Activated effector memory CD4-positive, alpha-beta T cell treated with Interleukin-2 at 50 U/mL for 16 hours (primary cell): Measurements from ENCODE around the gene MDM1.
A peak's percentile ranks its signal among the peaks of the same experiment; 100 is the strongest.

Source experiments
- DNase-seq: peaks from one replicate; pipeline ENCODE4 v3.0.0-alpha.2; 2020

The MDM1 gene, protein sequence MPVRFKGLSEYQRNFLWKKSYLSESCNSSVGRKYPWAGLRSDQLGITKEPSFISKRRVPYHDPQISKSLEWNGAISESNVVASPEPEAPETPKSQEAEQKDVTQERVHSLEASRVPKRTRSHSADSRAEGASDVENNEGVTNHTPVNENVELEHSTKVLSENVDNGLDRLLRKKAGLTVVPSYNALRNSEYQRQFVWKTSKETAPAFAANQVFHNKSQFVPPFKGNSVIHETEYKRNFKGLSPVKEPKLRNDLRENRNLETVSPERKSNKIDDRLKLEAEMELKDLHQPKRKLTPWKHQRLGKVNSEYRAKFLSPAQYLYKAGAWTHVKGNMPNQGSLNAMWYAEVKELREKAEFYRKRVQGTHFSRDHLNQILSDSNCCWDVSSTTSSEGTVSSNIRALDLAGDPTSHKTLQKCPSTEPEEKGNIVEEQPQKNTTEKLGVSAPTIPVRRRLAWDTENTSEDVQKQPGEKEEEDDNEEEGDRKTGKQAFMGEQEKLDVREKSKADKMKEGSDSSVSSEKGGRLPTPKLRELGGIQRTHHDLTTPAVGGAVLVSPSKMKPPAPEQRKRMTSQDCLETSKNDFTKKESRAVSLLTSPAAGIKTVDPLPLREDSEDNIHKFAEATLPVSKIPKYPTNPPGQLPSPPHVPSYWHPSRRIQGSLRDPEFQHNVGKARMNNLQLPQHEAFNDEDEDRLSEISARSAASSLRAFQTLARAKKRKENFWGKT

DNA sequence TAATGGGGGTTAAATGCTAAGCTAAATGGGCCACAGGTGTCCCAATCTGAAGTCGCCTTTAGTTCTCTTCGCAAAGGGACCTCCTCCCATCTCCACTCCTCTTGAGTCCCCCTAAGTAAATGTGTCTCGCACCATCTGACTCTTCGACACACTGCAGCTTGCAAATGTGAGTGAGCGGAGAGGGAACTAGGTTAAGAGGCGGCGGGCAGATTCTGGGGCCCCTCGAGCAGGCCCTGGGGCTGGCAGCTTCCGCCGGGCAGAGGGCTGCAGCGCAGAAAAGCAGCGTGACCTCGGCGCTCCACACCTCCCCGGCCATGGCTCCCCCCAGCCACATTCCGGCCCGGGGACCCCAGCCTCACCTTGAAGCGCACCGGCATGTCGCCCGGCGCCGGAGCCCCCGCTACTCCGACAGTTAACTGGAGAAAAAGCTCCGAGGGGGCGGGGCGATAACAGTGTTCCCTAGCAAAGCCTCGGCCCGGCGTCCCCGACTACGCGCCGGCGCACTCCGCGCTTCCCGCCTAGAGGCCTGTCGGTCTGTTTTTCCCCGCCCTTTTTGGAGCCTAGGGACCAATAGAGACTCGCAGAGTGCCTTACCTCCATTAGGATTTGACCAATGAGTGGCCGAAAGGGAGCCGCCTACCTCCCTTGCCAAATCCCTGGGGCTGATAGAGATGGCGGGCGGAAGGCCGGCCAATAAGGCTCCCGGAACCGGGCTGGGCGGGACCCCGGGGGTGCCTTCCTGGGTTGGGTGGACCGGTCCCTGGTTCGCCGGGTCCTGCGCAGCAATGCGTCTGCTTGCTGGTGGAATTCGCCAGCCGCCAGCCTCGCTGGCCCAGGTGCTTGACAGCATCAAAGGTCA lies at the start of gene MDM1:
MDM1 (minus strand) TSS at position 494 of the 859 bp plus-strand sequence; CDS start at position 377, 117 bp downstream.
- DNase-seq = peak; percentile 93

DNA sequence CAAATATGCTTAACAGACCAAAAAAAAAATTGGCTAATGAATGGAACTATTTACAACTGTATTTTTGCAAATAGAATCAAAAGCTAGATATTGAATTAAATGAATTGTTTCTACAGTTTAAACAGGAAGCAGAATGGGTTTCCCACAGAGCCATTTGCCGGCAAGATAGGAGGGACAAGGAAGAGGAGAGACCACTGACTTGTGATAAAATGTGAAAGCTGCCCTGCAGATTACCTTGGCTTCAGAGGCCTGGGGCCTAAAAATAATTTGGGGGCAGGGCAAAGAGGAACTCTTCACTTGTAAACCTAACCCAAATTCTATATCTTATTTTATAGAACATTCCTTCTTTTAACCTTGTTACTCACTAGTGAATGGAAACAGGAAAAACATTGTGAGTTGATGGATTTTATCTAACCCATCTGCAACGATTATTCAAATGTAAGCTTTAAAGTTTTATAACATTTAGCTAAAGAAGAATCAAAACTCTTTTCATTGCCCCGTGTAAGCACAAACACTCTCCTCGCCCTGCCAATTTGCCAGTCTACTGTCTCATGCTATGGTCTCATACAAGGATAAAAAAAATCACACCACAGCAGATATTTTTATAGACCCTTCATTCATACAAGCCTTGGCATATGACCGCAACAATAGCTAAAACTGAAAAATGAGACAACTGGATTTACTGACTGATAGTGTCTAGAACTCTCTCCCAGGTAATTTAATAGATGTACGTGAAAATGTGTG lies 49.5 kb upstream of the MDM1 start:
- DNase-seq = no peak

DNA sequence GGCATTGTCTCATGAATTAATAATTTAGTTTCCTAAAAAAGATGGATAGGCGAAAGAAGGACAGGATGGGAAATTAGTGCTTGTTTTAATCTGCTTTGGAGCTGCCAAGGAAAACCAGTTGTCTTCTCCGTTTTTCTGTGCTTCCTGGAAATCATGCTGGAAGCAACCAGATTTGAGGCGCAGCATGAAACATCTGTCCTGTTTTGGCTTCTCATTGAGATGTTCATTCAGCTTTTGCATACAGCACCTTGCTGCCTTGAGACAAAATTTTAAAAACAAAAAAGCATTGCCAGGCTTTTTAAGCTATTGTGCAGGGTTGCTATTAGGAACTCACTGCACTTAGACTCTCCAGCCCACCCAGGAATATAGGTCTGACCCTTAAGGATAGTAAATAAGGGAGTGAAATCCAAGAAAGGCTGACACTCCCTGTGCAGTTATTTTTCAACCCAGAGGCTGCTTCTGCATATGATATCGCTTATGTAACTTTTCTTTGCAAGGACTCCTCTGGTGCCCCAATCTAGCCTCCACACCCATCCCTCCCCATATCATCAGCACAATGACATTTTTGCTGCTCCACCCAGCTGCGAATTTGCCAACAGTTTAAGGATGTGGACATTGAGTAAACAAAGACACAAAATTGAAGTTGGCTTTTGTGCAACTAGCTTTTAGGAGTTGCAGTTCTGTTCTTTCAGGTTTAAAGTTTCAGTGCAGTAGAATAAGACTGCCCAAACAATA lies 46.9 kb upstream of the MDM1 start:
- DNase-seq = no peak

DNA sequence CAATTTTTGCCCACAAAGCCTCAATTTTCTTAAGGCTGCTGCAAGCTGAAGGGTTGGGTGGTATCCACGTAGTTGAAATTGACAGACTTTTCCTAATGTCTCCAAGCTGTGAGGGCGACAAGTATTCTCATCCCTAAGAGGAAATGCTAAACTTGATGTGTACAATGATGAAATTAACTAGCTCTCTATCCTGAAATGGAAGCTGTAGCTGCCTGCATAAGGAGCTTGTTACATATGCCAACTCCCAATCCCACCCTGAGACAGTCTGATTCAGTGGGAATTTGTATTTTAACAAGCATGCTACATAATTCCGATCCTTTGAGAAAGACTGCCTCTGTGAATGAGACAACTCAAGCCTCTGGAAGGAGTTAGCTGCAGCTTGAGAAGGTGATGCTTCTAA lies 45.7 kb upstream of the MDM1 start:
- DNase-seq = no peak

DNA sequence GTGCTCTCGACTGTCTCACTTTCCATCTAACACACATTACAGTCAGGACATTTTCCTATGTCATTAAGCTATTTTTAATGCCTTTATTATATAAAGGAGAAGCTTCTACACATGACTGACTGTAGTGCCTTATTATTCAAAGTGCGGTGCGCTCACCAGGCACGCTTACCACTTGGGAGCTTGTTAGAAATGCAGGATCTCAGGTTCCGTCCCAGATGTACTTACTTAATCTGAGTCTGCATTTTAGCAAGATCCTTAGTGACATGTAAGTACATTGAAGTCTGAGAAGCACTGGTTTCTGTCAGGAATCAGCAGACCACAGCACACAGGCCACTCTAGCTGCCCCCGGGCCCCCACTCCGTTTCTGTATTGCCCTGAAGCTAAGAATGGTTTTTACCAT lies 44.7 kb upstream of the MDM1 start:
- DNase-seq = no peak

DNA sequence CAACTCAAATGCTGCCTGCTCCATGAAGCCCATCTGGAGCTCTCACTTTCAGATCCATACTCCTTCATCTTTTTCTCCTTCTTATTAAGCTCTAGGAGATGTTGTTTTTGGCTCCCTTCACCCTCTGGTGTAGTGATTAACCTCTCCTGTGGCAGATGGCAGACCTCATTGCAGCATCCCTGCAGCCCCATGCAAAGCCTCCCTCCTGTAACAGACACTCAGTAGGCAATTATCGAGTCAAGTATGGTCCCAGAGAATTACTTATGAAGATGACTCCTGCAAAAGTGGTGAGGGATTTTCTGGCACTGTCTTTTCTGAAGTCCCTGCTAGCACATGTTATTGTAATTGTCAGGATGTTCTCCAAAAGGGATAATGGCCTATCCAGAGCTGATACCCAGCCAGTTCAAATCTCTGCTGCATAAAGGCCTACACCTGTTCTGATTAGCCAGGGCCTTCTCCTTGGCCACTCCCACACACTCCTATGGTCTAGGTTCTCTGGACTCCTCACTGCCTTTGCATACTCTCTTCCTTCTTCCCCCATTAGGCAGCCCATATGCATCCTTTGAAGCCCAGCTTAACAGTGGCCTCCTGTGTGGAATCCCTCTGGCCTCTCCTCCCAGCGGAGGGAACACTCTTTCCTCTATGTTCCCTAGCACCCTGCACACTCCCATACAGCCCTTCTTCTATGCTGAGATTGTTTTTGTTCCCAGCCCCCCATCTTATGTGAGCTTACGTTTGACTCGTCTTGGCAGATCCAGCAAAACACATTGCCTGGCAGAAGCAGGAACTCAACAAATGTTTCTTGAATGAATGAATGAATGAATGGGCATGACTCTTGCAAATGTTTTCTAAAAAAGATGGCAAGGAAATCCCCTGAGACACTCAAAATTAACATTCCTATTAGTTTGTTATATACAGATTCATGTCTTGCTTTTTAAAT lies 43.9 kb upstream of the MDM1 start:
- no peak for DNase-seq

DNA sequence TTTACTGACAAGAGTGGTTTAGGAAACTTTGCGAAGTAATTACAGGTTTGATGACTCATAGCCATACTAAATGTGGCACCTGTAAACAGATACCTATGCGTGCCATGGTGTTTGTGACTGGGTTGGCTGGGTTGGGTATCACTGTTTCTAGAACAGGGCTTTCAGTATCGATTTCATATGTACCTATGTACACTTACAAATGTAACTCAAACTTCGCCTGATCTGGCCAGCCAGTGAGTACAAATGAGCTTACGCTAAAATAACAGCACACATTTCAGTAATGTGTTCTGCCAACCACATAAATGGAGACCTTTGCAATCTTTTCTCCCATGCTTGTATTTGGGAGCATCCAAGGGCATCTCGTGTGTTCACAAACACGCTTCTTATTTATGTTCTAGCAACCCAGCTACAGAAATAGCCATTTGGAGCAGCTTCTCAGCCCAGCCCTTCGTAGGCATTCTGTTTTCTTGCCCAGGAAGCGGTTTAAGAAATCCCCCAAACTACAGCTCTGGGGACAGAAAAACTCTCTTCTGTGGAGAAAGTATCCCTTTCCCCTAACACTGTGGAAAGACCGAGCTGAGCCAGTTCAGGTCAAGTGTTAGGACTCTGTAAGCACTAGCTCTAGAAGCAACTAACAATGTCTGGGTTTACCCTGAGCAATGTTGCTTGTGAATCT lies 42.3 kb upstream of the MDM1 start:
- DNase-seq = peak; percentile 48

DNA sequence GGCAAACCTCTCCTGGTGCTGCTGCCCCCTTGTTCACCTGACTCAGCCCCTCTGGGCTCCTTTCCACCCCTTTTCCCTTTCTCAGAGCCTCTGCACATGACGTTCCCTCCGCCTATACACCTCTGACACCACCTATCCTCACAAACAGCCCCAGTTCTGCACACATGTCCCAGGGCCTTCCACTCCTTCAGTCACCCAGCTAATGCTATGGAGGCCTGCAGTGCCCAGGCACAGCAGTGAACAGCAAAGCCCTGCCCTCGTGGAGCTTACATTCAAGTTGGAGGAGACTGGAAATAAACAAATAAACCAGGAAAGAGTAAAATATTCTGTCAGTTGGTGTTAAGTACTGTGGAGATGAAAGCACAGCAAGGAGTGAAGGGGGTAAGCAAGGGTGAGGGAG lies 38.5 kb upstream of the MDM1 start:
- DNase-seq = no peak

DNA sequence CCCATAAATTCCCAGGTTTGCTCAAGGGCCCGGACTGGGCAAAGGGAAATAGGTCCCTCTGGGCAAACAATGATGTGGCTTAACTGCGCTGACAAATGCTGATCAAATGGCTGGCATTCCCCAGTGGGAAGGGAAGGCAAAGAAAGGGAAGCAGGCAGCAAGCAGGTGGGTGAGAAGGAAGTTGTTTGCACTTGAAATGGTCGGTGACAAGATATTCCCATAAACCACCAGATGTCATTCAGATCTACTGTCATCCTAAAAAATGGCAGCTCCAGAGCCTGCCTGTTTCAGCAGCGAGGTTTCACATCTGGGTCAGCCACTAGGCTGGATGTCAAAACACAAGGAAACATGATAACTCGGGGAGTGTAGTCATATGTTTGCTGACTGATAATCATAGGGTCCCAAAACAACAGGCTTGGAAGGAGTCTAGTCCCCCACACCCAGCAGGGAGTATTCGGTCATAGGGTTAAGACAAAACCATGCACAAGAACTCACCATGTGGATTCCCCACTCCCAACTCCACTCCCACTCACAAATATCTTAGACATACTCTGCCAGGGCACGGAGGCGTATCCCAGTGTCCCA lies 37.9 kb upstream of the MDM1 start:
- no peak for DNase-seq

DNA sequence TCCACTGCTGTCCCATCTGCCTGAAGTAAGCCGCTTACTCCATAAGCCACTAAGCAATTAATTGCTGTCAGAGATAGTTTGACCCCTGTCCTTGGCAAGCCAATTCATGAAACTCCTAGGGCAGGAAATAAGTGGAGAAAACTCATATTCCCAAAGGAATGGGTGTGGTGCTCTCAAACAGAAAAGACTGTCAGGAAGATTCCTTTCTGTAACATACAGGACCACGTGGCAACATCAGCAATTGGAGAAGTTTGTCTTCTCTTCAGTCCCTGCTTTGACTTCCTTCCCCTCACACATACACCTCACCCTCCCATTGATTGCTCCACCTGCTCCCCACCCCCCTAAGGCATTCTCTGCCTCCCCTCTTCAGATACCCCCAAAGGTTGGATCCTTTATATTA lies 36.2 kb upstream of the MDM1 start:
- no peak for DNase-seq

DNA sequence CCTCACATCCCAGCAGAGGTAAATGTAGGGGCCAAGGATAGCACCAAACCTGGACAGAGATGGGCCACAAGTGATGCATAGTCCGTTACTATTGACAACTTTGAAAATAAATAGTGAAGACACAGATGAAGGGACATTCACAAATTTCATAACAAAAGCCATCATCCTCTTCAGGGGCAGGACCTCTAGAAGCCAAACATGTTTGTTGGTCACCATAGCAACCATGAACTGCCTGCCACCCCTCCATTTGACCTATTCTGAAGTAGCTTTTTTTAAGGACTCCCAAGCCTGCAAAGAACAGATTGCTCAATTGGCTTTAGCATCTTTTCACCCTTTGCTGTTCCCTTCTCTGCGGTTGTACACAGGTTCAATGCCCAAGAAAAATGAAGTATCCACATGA lies 35.7 kb upstream of the MDM1 start:
- DNase-seq = no peak

DNA sequence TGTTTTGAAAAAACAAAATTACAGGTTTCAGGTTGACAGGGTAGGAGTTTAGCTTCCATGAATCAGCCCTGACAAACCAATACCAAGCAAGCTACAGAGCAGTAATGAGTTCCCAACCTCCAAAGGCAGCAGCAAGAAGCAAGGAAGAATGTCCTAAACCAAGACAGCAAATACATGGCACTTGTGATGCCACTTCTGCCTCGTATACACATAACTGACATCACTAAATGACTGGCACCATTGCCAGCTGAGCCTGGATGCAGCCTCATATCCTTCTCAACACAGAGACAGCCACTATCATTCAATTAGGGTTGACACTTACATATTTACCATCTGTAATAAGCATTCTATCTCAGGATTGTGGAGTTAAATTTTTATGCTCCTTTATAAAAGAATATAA lies 35.0 kb upstream of the MDM1 start:
- DNase-seq = no peak

DNA sequence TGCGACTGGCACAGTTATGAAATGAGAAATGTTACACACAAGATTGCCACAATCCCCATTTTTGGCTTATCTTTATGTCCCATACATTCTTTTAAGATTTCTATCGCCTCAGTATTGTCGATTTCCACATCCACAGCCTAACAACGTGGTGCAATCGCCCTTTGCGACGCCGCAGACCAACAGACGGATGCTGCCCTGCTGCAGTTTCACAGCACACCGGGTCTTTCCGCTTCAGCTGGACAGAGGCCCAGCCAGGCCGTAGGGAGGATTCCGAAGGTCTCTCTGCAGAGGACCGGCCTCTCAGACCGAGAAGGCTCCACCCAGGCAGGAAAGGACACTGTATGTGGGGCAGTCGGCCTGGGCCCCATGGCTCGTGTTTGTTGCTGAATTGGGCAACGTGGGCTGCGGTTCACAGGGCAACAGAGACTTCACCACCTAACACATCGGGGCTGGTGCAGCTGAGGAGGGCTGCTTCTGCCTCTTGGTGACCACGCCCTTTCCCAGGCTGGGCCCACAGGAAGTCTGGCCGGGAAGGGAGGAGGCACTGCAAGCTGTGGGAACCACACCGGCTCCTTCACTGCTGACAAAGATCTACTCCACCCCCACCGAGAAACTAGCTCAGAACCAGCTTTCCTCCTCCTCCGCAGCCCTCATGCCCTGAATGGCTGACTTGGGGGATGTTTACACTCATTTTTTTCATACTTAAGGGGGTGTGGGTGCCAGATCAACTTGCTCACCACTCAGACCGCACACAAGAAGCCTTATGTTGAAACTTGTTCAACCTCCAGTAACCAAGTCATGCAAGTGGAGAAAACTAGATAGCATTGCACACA lies 32.9 kb upstream of the MDM1 start:
- peak; percentile 82 for DNase-seq

DNA sequence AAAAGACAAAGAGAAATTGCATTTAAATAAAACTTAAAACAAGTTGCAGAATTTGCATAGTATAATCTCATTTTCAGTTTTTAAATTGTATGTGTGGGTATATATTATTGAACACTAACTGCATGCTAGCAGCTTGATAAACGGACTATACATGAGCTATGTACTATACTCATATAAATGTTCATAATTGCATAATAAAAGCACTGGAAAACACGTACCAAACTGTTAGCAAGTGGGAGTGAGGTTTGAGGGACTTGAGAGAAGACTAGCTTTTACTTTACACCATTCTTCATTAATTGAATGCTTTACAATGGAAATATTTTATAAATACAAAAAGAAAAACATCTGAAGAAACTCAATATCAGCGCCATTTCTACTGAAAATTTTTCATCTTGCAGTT lies 32.2 kb upstream of the MDM1 start:
- no peak for DNase-seq

DNA sequence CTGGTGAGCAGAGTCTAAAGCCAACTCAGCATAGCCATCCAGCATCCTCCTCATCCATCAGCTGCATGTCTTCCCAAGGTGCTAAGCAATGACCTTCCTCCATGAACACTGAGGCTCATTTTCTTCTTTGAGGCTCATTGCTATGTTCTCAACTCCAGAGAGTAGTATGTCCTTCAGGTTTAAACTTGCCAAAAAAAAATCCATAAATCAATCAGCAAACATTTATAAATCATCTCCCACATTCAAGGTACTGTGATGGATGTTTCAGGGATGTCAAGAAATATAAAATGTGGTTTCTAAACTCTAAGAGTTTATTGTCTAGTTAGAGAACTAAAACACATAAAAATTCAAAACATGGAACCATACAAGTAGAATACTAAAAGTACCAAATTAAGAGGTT lies 29.8 kb upstream of the MDM1 start:
- no peak for DNase-seq

DNA sequence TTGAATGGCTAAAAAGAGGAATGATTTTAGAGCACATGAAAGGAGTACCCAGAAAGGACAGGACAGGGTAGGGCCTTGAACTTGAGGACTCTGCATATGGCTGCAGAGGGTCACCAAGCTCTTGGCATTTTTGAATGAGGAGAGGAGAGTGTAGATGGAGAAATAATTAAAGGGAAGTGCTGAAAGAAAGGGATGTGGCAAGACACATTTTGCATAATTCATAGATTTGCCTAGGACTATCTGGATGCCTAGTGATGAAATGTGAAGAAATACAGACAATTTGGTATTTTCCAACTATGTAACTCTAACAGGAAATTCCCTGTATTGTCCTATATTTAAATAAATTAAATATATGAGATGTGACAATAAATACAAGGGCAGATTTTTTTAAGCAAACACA lies 27.5 kb upstream of the MDM1 start:
- DNase-seq = no peak

DNA sequence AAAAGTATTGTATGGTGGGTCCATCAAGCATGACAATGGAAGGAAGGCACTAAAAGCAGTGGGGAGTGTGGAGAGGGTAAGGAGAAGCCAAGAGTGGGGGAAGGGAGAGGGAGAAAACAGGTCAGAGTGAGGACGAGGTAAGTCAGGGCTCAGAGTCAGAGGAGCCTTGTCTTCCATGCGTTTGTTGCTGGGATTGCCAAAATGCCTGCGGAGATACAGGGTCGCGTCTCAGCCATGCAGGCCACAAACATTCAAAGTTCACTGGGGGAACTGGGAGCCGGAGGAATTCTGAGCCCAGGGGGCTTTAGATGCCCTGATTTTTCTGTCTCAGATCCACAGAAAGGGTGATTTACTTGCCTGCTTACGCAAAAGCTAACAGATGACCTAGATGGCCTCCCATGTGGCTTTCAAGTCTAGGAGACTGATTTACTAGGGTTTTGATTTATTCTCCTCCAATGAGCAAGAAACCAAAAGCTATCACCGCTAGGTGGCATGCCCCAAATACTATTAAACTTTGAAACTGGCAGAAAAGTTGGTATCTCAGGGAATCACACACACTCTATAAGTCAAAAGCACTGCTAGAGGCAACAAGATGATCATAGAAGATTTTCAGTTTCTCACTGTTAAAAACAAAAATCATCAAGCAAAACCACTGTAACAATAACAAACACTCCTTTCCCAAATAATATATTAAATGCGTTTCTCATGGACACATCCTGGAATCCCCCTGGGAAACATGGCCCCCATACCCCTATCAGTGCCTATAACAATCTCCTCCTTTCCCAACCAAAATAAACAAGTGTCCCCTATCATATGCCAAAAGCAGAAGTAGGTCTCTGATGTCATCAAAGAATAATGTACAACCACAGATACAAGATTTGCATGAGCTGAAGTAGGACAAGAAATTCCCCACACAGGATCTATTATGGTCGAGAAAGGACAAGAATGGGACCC lies 26.6 kb upstream of the MDM1 start:
- DNase-seq = peak; percentile 39

DNA sequence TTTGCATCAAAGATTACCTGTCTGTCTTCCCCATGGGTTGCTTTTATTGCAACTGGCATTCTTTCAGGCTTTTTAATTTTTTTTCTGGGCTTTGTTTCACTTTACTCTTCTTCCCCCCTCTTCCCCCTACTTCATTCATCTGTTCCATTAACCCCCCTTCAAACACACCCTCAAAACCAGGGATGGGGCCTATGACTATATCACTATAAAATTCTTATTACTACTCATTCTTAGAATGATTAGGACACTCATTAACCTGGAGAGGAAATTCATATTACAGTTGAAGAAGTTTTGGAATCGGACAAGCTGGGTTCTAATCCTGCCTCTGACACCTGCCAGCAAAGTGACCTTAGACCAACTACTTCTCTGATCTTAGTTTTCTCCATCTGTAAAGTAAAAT lies 24.8 kb upstream of the MDM1 start:
- DNase-seq = no peak
